GM12878 (cell line): Measurements from ENCODE around the gene SLC1A2. TPM values are rescaled to one million over a fixed set of nuclear protein-coding genes. Genes with fewer than 3 reads are reported as not detected.

Source experiments
- ATAC-seq: fragments of 200-7000 bp; cut with Tn5 transposase; 3 replicates; pipeline ENCODE4 v1.9.1; 2020; ENCODE audit warnings: mild to moderate bottlenecking, moderate library complexity
- BruUV-seq: library from RNA; stranded (reverse); fragments of 400-500 nt; replicated peaks from 2 replicates; lab custom pipeline; 2021; lab: Mats Ljungman, UMichigan
- CTCF ChIA-PET: fragments of 300-600 bp; sonication (Branson Sonifier 250); formaldehyde crosslinking; extraction: SDS; loops from one replicate; lab custom pipeline; 2021; ENCODE audit warnings: inconsistent platforms; lab: Yijun Ruan, JAX
- POLR2A ChIA-PET: fragments of 350-600 bp; formaldehyde crosslinking; extraction: SDS; loops from one replicate; lab custom pipeline; 2021; ENCODE audit warnings: inconsistent platforms; lab: Charles Lee
- RAD21 ChIA-PET: fragments of 300-600 bp; sonication (Branson Sonifier 250); formaldehyde crosslinking; loops from one replicate; lab custom pipeline; 2023; ENCODE audit warnings: antibody characterized with exemption; ENCODE audit not compliant: unreplicated experiment; lab: Charles Lee
- SMC1A ChIA-PET: fragments of 300-600 bp; sonication (Branson Sonifier 250); formaldehyde crosslinking; loops from one replicate; lab custom pipeline; 2023; ENCODE audit not compliant: unreplicated experiment, uncharacterized antibody; lab: Charles Lee
- DNase-seq: peaks from one replicate; pipeline ENCODE4 v3.0.0-alpha.2; 2011; ENCODE audit warnings: low read depth, low spot score
- FAIRE-seq: peaks from 3 replicates; lab custom pipeline; 2011; peaks lifted over from hg19 to GRCh38; lab: Jason Lieb, UNC
- H2AFZ ChIP-seq: 2 replicates; pipeline ENCODE4 v1.6.0; 2011; ENCODE audit warnings: low read depth, low read length, control low read depth; ENCODE audit not compliant: control insufficient read depth
- H3K27ac ChIP-seq: 2 replicates; pipeline ENCODE4 v1.5.1; 2011; ENCODE audit warnings: control low read depth; ENCODE audit not compliant: control insufficient read depth, insufficient read depth
- H3K27me3 ChIP-seq, 2 experiments: replicated peaks in 1 of 2; 2 replicates each; pipeline versions ENCODE4 v1.6.0 to v1.6.1; 2011; ENCODE audit warnings: low read length in 1 of 2; ENCODE audit not compliant: control insufficient read depth in 2 of 2, insufficient read depth in 2 of 2
- H3K36me3 ChIP-seq, 2 experiments: 2 replicates each; pipeline ENCODE4 v1.5.1; 2011; ENCODE audit warnings: low read length in 1 of 2; ENCODE audit not compliant: control insufficient read depth in 2 of 2, insufficient read depth in 2 of 2
- H3K4me1 ChIP-seq: 2 replicates; pipeline ENCODE4 v1.6.1; 2011; ENCODE audit warnings: mild to moderate bottlenecking, low read length, moderate library complexity, mixed read lengths; ENCODE audit not compliant: control insufficient read depth, insufficient read depth
- H3K4me2 ChIP-seq: 2 replicates; pipeline ENCODE4 v1.6.0; 2011; ENCODE audit warnings: control low read depth; ENCODE audit not compliant: control insufficient read depth, insufficient read depth
- H3K4me3 ChIP-seq: fragments of 200-600 bp; sonication (generic); 2 replicates; pipeline ENCODE4 v1.5.1; 2016
- H3K79me2 ChIP-seq: 2 replicates; pipeline ENCODE4 v1.6.0; 2011; ENCODE audit warnings: low read length; ENCODE audit not compliant: control insufficient read depth, insufficient read depth
- H3K9ac ChIP-seq: 2 replicates; pipeline ENCODE4 v1.8.0; 2011; ENCODE audit warnings: low read length, control low read depth, mixed read lengths; ENCODE audit not compliant: control insufficient read depth, insufficient read depth
- H3K9me3 ChIP-seq: replicated peaks from 3 replicates; pipeline ENCODE4 v1.5.1; 2011; ENCODE audit warnings: mild to moderate bottlenecking, low read length; ENCODE audit not compliant: control insufficient read depth, insufficient read depth
- H4K20me1 ChIP-seq: 2 replicates; pipeline ENCODE4 v1.6.0; 2011; ENCODE audit not compliant: control insufficient read depth, insufficient read depth
- CBFB ChIP-seq: IDR thresholded peaks from 2 replicates; pipeline ENCODE4 v1.6.1; 2016; ENCODE audit warnings: antibody characterized with exemption, low read depth
- MTA3 ChIP-seq: IDR thresholded peaks from 2 replicates; pipeline ENCODE4 v1.6.1; 2012; ENCODE audit warnings: low read length, inconsistent platforms, borderline replicate concordance
- MYC ChIP-seq: IDR thresholded peaks from 2 replicates; pipeline ENCODE4 v1.6.1; 2011; ENCODE audit warnings: mild to moderate bottlenecking, low read length, moderate library complexity, inconsistent platforms; ENCODE audit not compliant: insufficient read depth, insufficient replicate concordance, insufficient read length, severe bottlenecking
- RFX5 ChIP-seq: IDR thresholded peaks from 2 replicates; pipeline ENCODE4 v1.6.1; 2011; ENCODE audit warnings: low read depth, low read length, improper control_type of control experiment
- SP1 ChIP-seq: IDR thresholded peaks from one replicate; pipeline ENCODE4 v1.6.1; 2011; ENCODE audit warnings: low read depth, low read length
- WGBS: methylation state at CpG from one replicate; pipeline ENCODE4 v1.1.6; 2016; ENCODE audit warnings: low lambda C conversion rate; ENCODE audit not compliant: insufficient replicate concordance, insufficient coverage; ENCODE audit errors: missing lambda C conversion rate; 5-methylcytosine and 5-hydroxymethylcytosine counted together
- in situ Hi-C: fragments of 300-500 bp; cut with MboI; formaldehyde crosslinking; loops from 9 replicates; pipeline ENCODE4 v1.14.3; 2018; ENCODE audit warnings: mixed read lengths
- intact Hi-C: fragments of 100-400 bp; cut with micrococcal nuclease; formaldehyde crosslinking; loops from one replicate; pipeline ENCODE4 v1.14.2; 2022; ENCODE audit not compliant: unreplicated experiment
- polyA plus RNA-seq, 11 experiments: library from polyadenylated mRNA; depleted of rRNA in 4 of 11; unstranded in 6 of 11; stranded (reverse) in 5 of 11; fragments of >200 nt; fragmentation: Nextera tagmentation in 4 of 11; fragmentation: Illumina TruSeq in 1 of 11; extraction: Ambion mirVana in 4 of 11; extraction: Trizol in 1 of 11; gene quantifications; 1 replicate in 1 of 11; 2 replicates in 10 of 11; pipeline versions ENCODE4 v1.2.1 to v1.2.3, GENCODE V29; 2011 to 2016; ENCODE audit warnings: inconsistent platforms in 2 of 11, missing spikeins in 2 of 11, low read depth in 1 of 11
- total RNA-seq, 4 experiments: library from RNA; depleted of rRNA in 3 of 4; stranded (reverse); fragments of >200 nt in 3 of 4; fragmentation: Illumina TruSeq in 1 of 4; extraction: Trizol in 1 of 4; gene quantifications; 2 replicates each; pipeline versions ENCODE4 v1.2.1 to v1.2.3, GENCODE V29; 2013 to 2021

SLC1A2 gene
- total and polyA plus RNA-seq, 10 of the 15 experiments (the other 5 are each of a cell fraction or from before 2014, with no cell fraction given): 0.01 to 0.84 (median 0.22) TPM; not detected in 1

DNA sequence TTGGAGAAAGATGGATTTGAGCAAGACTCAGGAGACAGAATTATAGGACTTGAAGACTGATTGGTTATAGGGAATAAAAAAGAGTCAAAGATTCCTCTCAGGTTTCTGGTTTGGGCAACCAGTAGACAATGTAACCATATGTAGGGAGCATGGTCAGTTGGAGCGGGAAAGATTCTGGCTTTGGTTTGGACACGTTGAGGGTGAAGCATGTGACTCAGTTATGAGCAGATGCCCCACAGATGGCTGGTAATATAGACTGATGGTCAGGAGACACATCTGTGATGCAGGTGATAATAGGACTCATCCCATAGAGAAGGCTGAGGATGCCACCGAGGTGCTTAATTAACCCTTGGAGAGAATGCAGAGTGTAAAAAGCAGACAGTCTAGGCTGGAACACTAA lies 148.3 kb downstream of the SLC1A2 start:
- Histone ChIP-seq H3K4me1 (peaks cover 22% of the 10 kb centered on the region), H3K9me3 (no peaks in the 10 kb centered on the region; the same call in 2 of the 3 replicates), H3K9ac (no peak overlapping the region)
- RAD21 ChIA-PET: no interaction called here
- ATAC-seq (no peak), FAIRE-seq (no peak)
- TF ChIP-seq CBFB (no peak), MTA3 (0 out of 2 replicates have a peak, but pooled peaks have one; percentile 6), MYC (no peak)
- TF ChIP-seq, all 136 proteins: peak for 1
- in situ Hi-C loops (no loop called here), intact Hi-C loops (no loop called here)
- H4K20me1 ChIP-seq: no peaks in the 10 kb centered on the region
- no peak overlapping the region for H3K4me3 ChIP-seq
- BruUV-seq: no TSS peak
- ChIA-PET SMC1A (interaction anchor here (2.3 kb wide), 1 partner anchor 106 kb away, joined by 9 read pairs; no protein-coding TSS in a partner anchor), POLR2A (no interaction called here), CTCF (interaction anchor here (1.2 kb wide), 1 partner anchor 32 kb away, joined by 3 read pairs; no protein-coding TSS in a partner anchor)
- H3K27ac ChIP-seq: no peak overlapping the region
- no peak for DNase-seq
- H3K36me3 ChIP-seq: no peaks in the 10 kb centered on the region
- H2AFZ ChIP-seq: no peak overlapping the region
- no peaks in the 10 kb centered on the region for H3K27me3 ChIP-seq
- 100% methylated on average over 3 of the region's 3 CpGs for WGBS
- no peaks in the 10 kb centered on the region for H3K79me2 ChIP-seq
- H3K4me2 ChIP-seq: no peak overlapping the region

DNA sequence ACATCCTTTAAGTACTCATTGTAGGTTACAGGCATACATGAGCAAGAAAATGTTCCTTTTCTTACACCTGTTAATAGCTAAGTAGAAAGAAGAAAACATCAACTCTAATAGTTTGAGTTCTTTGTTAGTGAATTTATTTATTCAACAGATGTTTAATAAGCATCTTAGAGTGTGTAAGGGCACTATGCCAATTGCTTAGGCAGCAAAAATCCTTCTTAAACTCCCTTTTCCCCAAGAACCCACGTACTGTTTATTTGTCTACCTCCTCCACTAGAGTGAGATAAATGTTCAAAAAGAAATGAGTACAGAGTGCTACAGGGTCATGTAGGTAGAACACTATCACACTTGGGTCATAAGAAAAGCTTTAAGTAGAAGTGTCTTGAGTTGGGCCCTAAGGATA lies 149.0 kb downstream of the SLC1A2 start:
- ChIA-PET CTCF (interaction anchor here (1.2 kb wide), 1 partner anchor 31 kb away, joined by 3 read pairs; no protein-coding TSS in a partner anchor), SMC1A (interaction anchor here (1.0 kb wide), 1 partner anchor 48 kb away, joined by 3 read pairs; no protein-coding TSS in a partner anchor), POLR2A (no interaction called here), RAD21 (no interaction called here)
- FAIRE-seq: no peak
- BruUV-seq: no TSS peak
- Histone ChIP-seq H3K9ac (no peak overlapping the region), H3K36me3 (no peaks in the 10 kb centered on the region), H3K27ac (no peak overlapping the region), H3K79me2 (no peaks in the 10 kb centered on the region), H3K9me3 (no peaks in the 10 kb centered on the region; the same call in 2 of the 3 replicates), H3K4me3 (no peak overlapping the region), H3K27me3 (no peaks in the 10 kb centered on the region), H4K20me1 (no peaks in the 10 kb centered on the region), H3K4me2 (no peak overlapping the region)
- ATAC-seq: no peak
- in situ Hi-C loops (no loop called here), intact Hi-C loops (no loop called here)
- no peak for DNase-seq
- no peak for TF ChIP-seq RFX5
- no peak for TF ChIP-seq SP1
- TF ChIP-seq, all 136 proteins: peak for 0
- Histone ChIP-seq H2AFZ (no peak overlapping the region), H3K4me1 (peaks cover 22% of the 10 kb centered on the region)
- 65% methylated on average over 1 of the region's 1 CpG for WGBS
